SKM-1 treated with dmso at 0.1 percent for 144 hours (cell line): ENCODE results near the gene GRIA4.
"Not testable (repeated sequence)": the region's sequence is repeated elsewhere in the genome, so short reads cannot be mapped to it uniquely, and the experiment has no call there.

Experiments used
- DNase-seq: peaks from one replicate; lab custom pipeline; 2025; ENCODE audit not compliant: unreplicated experiment; lab: John Stamatoyannopoulos, UW

GRIA4 gene

GRCh38 chr11:105986554-105986953 lies 376.7 kb downstream of the GRIA4 start:
- DNase-seq = no peak

GRCh38 chr11:105988197-105988596 lies 378.3 kb downstream of the GRIA4 start:
- DNase-seq = no peak

DNA sequence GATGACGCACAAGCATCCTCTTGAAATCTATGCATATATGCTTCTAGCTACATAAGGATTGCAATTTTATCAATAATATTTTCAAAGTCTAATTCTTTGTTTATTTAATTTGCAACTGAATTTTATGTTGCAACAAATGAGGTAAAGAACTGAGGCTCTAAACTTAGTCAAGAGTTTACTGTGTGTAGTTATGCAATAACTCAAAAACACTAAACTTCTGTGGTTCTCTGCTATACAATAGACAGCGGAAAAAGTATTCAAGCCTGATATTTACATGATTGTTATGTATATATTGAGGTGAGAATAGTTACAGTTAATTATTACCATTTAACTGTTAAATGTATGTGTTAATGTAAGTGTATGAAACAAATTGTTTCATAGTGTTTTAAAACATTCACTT lies 379.3 kb downstream of the GRIA4 start:
- no peak for DNase-seq

DNA sequence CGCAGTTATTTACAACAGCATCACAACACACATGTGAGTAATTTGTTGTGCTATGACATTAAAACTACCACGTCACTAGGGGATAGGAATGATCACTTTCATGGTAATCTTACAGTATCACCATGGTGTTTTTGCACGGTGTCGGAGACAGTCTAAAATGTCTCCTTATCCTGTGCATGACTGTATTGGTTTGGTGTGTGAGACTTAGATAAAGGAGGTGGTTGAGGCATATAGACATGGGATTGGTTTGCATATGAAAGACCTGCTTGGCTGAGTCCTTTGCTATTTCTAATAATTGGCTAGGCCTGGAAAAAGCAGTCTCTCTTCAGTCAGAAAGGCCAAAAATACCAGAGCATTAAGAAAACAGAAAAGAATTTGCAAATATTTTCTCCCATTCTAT lies 382.0 kb downstream of the GRIA4 start:
- no peak for DNase-seq

- no peak for DNase-seq
Observed at GRCh38 chr11:106001304-106002012, 391.6 kb downstream of the GRIA4 start.

DNA sequence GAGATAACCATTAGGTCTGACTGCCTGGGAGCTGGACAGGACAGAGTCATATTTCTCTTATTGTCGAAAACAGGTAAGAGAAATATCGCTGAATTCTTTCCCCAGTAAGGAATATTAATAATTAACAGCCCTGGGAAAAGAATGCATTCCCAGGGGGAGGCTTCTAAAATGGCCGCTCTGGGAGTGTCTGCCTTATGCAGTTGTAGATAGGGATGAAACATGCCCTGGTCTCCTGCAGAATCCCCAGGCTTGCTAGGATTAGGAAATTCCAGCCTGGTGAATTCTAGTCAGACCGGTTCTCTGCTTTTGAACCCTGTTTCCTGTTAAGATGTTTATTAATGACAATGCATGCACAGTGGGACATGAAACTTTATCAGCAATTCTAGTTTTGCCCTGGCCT lies 393.2 kb downstream of the GRIA4 start:
- DNase-seq = not testable (repeated sequence)

DNA sequence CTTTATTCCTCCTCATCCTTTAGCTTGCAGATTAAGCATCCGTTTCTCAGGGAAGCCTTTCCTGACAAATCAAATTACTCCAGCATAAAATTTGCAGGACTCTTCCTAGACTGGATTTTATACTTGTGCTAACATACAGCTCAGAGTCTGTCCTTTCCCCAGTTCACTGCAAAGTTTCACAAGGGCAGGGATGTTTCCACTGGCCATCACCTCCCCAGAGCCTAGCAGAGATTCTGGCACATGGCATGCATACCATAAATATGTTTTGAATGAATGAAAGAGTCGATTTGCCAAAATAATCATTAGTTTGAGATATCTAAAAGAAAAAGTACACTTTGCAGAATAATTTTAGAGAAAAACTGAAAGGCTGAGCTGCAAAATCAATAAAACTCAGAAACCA lies 401.6 kb downstream of the GRIA4 start:
- no peak for DNase-seq

- no peak for DNase-seq
Observed at GRCh38 chr11:106012744-106013143, 402.9 kb downstream of the GRIA4 start.

GRCh38 chr11:106014035-106014434 lies 404.2 kb downstream of the GRIA4 start:
- DNase-seq = no peak

DNA sequence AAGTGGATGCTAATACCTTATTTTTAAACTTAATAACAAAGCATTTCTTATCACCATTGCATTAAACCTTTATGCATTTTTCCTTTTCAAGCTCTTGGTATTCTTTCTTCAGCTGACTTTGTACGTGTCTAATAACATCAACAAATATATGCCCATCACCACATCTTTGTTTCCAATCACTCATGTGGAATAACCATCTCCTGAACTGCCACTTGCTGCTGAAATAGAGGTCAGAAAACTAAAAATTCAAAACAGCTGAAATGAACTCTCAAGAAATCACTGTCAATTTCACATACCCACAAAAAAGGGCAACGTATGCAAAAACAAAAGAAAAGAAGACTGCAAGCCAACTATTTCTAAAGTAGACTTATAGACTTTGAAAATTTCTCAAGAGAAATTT lies 404.7 kb downstream of the GRIA4 start:
- no peak for DNase-seq

- DNase-seq = no peak
Observed at GRCh38 chr11:106015066-106015465, 405.2 kb downstream of the GRIA4 start.

DNA sequence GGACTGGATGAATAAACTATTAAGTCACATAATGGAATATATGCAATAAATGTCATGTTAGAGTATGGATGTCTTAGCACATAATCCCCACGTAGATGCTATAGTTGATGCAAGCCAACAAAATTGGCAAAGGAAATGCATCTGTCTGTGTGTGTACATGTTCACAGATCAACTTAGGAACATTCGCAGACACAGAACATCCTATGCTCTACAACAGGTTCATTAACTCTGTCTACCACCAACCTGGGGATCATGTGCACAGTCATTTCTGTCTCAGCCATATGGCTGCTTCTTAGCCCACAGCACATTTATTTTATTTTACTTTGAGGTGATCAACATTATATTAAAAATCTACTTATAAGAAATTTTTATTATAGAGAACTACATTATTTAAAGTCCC lies 407.2 kb downstream of the GRIA4 start:
- no peak for DNase-seq

- DNase-seq = peak; percentile 55
Observed at GRCh38 chr11:106021181-106021966, 411.5 kb downstream of the GRIA4 start.

DNA sequence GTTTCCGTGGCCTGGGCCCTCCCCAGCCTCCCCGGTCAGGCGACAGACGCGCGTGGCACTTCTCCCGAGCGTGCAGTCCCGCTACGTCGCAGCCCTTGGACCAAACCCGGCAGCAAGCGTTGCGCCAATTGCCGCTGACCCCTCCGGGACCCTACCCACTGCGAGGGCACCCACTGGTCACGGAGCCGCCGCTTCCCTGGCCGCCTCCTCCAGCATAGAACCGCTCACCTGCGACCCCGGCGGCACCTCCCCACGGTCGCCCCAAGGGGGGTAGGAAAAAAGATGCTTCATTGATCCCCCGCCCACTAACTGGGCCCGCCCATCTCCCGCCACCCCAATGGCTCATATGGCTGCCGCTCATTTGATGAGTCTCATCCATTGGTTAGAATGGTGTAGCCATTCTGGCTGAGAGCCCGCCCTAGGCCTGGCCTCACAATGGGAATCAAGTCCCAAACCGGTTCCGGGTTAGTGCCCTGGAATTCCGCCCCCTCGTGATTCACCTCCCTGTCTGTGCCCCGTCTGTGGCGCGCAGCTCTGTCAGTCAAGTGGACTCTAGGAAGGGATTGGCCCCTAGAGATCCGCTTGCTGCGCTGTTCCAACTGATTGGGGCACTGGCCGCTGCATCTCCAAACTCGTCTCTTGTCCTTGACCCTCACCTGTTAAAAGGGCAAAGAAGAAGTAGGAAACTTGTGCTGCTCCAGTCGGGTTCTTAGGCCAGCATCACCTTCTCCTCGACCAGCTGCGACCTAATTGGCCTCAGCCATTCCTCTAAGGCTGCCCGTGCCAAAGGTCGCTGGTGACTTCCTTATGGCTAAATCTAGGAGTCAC lies 412.3 kb downstream of the GRIA4 start, which contains the start of gene MSANTD4:
Gene MSANTD4 (minus strand): TSS at position 274 of the 828 bp plus-strand sequence. CDS start 11,323 bp downstream, outside the sequence.
- DNase-seq = peak; percentile 98

DNA sequence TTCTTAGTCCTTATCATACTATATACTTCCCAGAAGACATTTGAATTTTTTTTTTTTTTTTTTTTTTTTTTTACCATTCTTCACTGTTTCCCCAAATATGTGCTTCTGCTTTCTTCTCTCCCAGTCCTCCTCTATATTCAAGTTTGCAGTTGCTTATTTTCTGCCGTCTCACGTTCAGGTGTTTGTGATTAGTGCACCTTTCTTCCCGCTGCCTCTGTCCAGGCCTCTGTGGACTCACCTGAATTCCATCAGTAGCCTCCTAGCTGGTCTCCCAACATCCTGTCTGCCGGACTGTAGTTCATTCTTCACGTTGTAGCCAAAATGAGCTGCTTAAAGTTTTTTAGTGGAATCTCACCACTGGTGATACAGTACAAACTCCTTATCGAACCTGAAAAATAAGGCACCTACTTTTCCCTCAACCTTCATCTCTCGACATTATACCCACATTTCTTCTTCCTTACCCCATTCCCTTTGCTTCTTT lies 413.0 kb downstream of the GRIA4 start:
- no peak for DNase-seq

GRCh38 chr11:106030609-106031008 lies 420.7 kb downstream of the GRIA4 start:
- DNase-seq = no peak

DNA sequence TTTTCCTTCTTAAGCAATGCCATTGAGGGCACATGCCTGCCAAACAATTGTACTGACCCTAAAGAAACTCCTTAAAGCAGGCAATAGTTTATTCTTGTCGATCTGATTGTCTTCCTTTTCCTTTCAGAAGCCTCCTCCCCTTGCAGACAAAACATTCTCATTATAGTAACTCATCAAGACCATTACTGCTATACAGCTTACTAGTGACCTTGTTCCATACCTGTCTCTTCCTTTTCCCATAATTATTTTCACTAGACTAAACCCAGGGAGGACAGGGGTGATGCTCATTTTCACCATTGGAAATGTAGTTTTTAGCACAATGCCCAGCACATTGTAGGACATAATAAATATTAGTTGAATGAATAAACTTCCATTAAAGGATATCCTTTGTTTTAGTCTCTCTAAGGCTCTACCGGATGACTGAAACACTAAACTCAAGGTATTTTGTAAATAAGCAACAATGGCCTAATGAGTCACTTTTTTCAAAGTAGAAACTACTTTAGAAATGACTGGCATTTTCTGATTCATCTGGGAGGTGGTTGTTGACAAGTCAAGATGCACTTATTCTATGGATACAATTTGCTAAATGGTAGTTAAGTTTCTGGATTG lies 421.4 kb downstream of the GRIA4 start:
- DNase-seq = no peak
